ENCODE data around the gene SH3TC1.

- TF ChIP-seq CTCF (IDR thresholded peaks at IDR 0.05): no peak
- TF ChIP-seq NR3C1 (IDR thresholded peaks at IDR 0.05): no peak
- TF ChIP-seq JUNB (IDR thresholded peaks at IDR 0.05): no peak
- TF ChIP-seq BHLHE40 (IDR thresholded peaks at IDR 0.05; ENCODE audit: low read depth, low read length): no peak
- no peak for TF ChIP-seq CEBPB (IDR thresholded peaks at IDR 0.05)
- no peak for TF ChIP-seq NFE2L2 (conservative IDR thresholded peaks at IDR 0.05; ENCODE audit: low read length)
- no peak for TF ChIP-seq RNF2 (IDR thresholded peaks at IDR 0.05; ENCODE audit: borderline replicate concordance, low read depth)
- no peak for TF ChIP-seq POLR2A (IDR thresholded peaks at IDR 0.05; ENCODE audit: low read length)
Observed at GRCh38 chr4:8182294-8182693, 16.8 kb upstream of the SH3TC1 start.
